ENCODE measurements around the gene PUM2. TPM values are rescaled to one million over a fixed set of nuclear protein-coding genes. Genes with fewer than 3 reads are reported as not detected.

Gene PUM2
- total and polyA plus RNA-seq, 2 of the 13 experiments (the other 11 are each of a cell fraction or from before 2014, with no cell fraction given), result 69.6 to 69.8 TPM

DNA sequence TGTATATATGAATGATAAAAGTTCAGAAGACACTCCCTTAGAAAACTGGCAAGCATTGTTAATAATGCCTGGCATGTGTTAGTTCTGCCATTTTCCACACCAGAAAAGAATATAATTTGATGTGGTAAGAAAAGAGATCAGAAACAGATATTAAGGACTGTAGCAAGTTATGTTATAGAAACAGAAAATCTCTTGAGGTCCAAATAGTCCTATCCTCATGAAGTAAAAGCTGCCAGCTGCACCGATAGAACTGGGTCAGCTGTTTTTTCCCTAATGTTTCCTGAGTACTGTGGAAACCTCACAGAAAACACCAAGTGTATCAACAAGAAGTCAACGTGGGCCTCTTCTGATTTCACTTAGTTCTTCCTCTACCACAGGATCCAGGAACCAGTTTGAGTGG lies 68.8 kb downstream of the PUM2 start:
- TF ChIP-seq BORCS8-MEF2B (CRISPR knock-in tag; IDR thresholded peaks at IDR 0.05), result no peak
- TF ChIP-seq RBM22 (optimal IDR thresholded peaks at IDR 0.05; ENCODE audit: low read length), result peak; percentile 67
- TF ChIP-seq NFYC (CRISPR knock-in tag; IDR thresholded peaks at IDR 0.05), result no peak
- ATAC-seq (no peak), FAIRE-seq (no peak), DNase-seq (ENCODE audit: low spot score) (no peak)
- Histone ChIP-seq H3K79me2 (ENCODE audit: insufficient read depth, low read length) (no peaks in the 10 kb centered on the region), H3K27me3 (ENCODE audit: control insufficient read depth in 1 of 2, insufficient read depth in 2 of 2, low read length in 2 of 2) (no peaks in the 10 kb centered on the region), H3K4me3 (replicated peaks in 1 of 3; ENCODE audit: insufficient read depth in 1 of 3, low read depth in 2 of 3, low read length in 3 of 3) (no peak overlapping the region), H3K9ac (ENCODE audit: insufficient read depth, low read depth, low read length) (no peak overlapping the region), H3K4me1 (ENCODE audit: insufficient read depth, low read length) (no peaks in the 10 kb centered on the region), H4K20me1 (ENCODE audit: insufficient read depth, low read length) (no peaks in the 10 kb centered on the region), H3K9me3 (ENCODE audit: low read length) (no peaks in the 10 kb centered on the region), H3K4me2 (ENCODE audit: low read depth, low read length) (no peak overlapping the region), H3K36me3 (replicated peaks in 1 of 2; ENCODE audit: control insufficient read depth in 1 of 2, insufficient read depth in 2 of 2, low read length in 2 of 2) (peaks cover 18 to 89% of the 10 kb centered on the region in 2 experiments), H2AFZ (ENCODE audit: low read length) (no peak overlapping the region), H3K27ac (ENCODE audit: extremely low read length, insufficient read depth, low read length) (no peak overlapping the region)
- CTCF ChIA-PET (ENCODE audit: low intra/inter-chr PET ratio, low total read pairs), result no interaction called here
- no TSS peak for BruUV-seq (replicated peaks)
- intact Hi-C loops (cut with micrococcal nuclease; ENCODE audit: unreplicated experiment), result no loop called here
- 96% methylated on average over 2 of the region's 2 CpGs for WGBS (ENCODE audit: low lambda C conversion rate)
- in situ Hi-C loops (cut with HindIII; ENCODE audit: extremely low pct_ligation_motif_present, low pct_unique_long_range_greater_than_20kb), result no loop called here
- POLR2A ChIA-PET, result no interaction called here

DNA sequence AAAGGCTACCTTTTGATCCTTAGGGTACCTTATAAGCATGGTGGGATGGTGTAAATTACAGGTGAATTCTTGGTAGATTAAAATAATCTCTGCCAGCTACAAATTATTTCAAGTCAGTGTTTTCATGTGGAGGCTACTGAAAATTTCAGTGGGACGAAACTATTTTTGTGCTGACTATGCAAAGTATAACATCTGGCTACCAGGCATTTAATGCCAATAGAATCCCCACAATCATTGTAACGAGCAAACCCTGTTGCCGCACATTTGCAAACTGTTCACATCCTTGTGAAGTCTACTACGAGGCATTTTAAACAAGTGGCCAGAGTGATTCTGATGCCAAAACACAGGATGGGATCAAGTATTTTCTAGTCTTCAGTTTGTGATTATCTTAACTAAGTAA lies 77.6 kb downstream of the PUM2 start:
- 94% methylated on average over 4 of the region's 4 CpGs for WGBS (ENCODE audit: low lambda C conversion rate)
- H2AFZ ChIP-seq (ENCODE audit: low read length), result no peak overlapping the region
- H3K4me3 ChIP-seq (replicated peaks in 1 of 3; ENCODE audit: insufficient read depth in 1 of 3, low read depth in 2 of 3, low read length in 3 of 3), result no peak overlapping the region
- peaks cover 3 to 35% of the 10 kb centered on the region in 2 experiments for H3K36me3 ChIP-seq (replicated peaks in 1 of 2; ENCODE audit: control insufficient read depth in 1 of 2, insufficient read depth in 2 of 2, low read length in 2 of 2)
- no peak for DNase-seq (ENCODE audit: low spot score)
- H3K9ac ChIP-seq (ENCODE audit: insufficient read depth, low read depth, low read length), result no peak overlapping the region
- no TSS peak for BruUV-seq (replicated peaks)
- ChIA-PET CTCF (ENCODE audit: low intra/inter-chr PET ratio, low total read pairs) (no interaction called here), POLR2A (no interaction called here)
- H3K9me3 ChIP-seq (ENCODE audit: low read length), result no peaks in the 10 kb centered on the region
- no peak overlapping the region for H3K4me2 ChIP-seq (ENCODE audit: low read depth, low read length)
- no peak for ATAC-seq
- in situ Hi-C loops (cut with HindIII; ENCODE audit: extremely low pct_ligation_motif_present, low pct_unique_long_range_greater_than_20kb) (no loop called here), intact Hi-C loops (cut with micrococcal nuclease; ENCODE audit: unreplicated experiment) (no loop called here)
- no peak for FAIRE-seq
- H3K27ac ChIP-seq (ENCODE audit: extremely low read length, insufficient read depth, low read length), result no peak overlapping the region
- H4K20me1 ChIP-seq (ENCODE audit: insufficient read depth, low read length), result no peaks in the 10 kb centered on the region
- H3K4me1 ChIP-seq (ENCODE audit: insufficient read depth, low read length), result no peaks in the 10 kb centered on the region
- H3K79me2 ChIP-seq (ENCODE audit: insufficient read depth, low read length), result no peaks in the 10 kb centered on the region
- TF ChIP-seq ZNF577 (CRISPR knock-in tag; IDR thresholded peaks at IDR 0.05; ENCODE audit: borderline replicate concordance, low read depth), result no peak
- TF ChIP-seq MAFF (IDR thresholded peaks at IDR 0.05; ENCODE audit: low read depth, low read length), result peak; percentile 96
- peak; percentile 95 to 98 for TF ChIP-seq MAFK (conservative IDR thresholded peaks at IDR 0.05 in 1 of 2, IDR thresholded peaks at IDR 0.05 in 1 of 2; ENCODE audit: low read length in 2 of 2)
- no peaks in the 10 kb centered on the region for H3K27me3 ChIP-seq (ENCODE audit: control insufficient read depth in 1 of 2, insufficient read depth in 2 of 2, low read length in 2 of 2)
